Eye (tissue), 1 donor: ENCODE data around the gene LIG3.
"Not testable (repeated sequence)": the region's sequence is repeated elsewhere in the genome, so short reads cannot be mapped to it uniquely, and the experiment has no call there.

ENCODE experiments used
- DNase-seq: peaks from one replicate; pipeline ENCODE4 v3.0.0-alpha.2; 2015

Gene LIG3

GRCh38 chr17:34980353-34980680, at the start of gene LIG3:
Gene LIG3, plus strand, starts transcription at chr17:34980512. Its CDS starts 2,494 bp downstream, at chr17:34983006.
- peak; percentile 97 for DNase-seq

GRCh38 chr17:34950780-34951179, 29.5 kb upstream of the LIG3 start:
- not testable (repeated sequence) for DNase-seq

GRCh38 chr17:34958438-34958837, 21.9 kb upstream of the LIG3 start:
- DNase-seq, result no peak

GRCh38 chr17:34961093-34961911, 19.0 kb upstream of the LIG3 start, which contains the start of the genes CCT6B and ZNF830:
Gene CCT6B, minus strand, starts transcription at chr17:34961460. Its CDS starts 67 bp downstream, at chr17:34961393.
Gene ZNF830, plus strand, starts transcription at chr17:34961540. Its CDS starts 27 bp downstream, at chr17:34961567.
- peak; percentile 99 for DNase-seq

GRCh38 chr17:34974179-34974578, 6.1 kb upstream of the LIG3 start:
- DNase-seq, result no peak

- no peak for DNase-seq
Observed at GRCh38 chr17:34974794-34975785, 5.2 kb upstream of the LIG3 start.

- no peak for DNase-seq
Observed at GRCh38 chr17:34979153-34979552, 1.2 kb upstream of the LIG3 start.

GRCh38 chr17:34979650-34980352, 511 bp upstream of the LIG3 start:
- DNase-seq, result peak; percentile 35

- peak; percentile 92 for DNase-seq
Observed at GRCh38 chr17:34980681-34981537, 597 bp downstream of the LIG3 start.

GRCh38 chr17:34981538-34982241, 1.4 kb downstream of the LIG3 start:
- DNase-seq, result peak; percentile 80

GRCh38 chr17:34987232-34987631, 6.9 kb downstream of the LIG3 start:
- no peak for DNase-seq

GRCh38 chr17:34988644-34989043, 8.3 kb downstream of the LIG3 start:
- DNase-seq, result no peak

GRCh38 chr17:34989473-34989872, 9.2 kb downstream of the LIG3 start:
- DNase-seq, result no peak

GRCh38 chr17:34990921-34991365, 10.6 kb downstream of the LIG3 start:
- DNase-seq, result no peak

GRCh38 chr17:34991606-34992005, 11.3 kb downstream of the LIG3 start:
- DNase-seq, result no peak

GRCh38 chr17:34993031-34993430, 12.7 kb downstream of the LIG3 start:
- no peak for DNase-seq

- DNase-seq, result no peak
Observed at GRCh38 chr17:34996422-34997285, 16.3 kb downstream of the LIG3 start.

GRCh38 chr17:34997355-34997862, 17.1 kb downstream of the LIG3 start:
- DNase-seq, result peak; percentile 71

GRCh38 chr17:34998205-34998604, 17.9 kb downstream of the LIG3 start:
- peak; percentile 79 for DNase-seq

GRCh38 chr17:34999456-34999855, 19.1 kb downstream of the LIG3 start:
- no peak for DNase-seq
